ENCODE results near the gene COL24A1.
"Not testable (repeated sequence)": the region's sequence is repeated elsewhere in the genome, so short reads cannot be mapped to it uniquely, and the experiment has no call there.

Gene COL24A1

GRCh38 chr1:85888921-85889320 is 267.7 kb downstream of the COL24A1 start:
- DNase-seq (ENCODE audit: low read depth in 2 of 2) = no peak

GRCh38 chr1:85884372-85885035 is 272.1 kb downstream of the COL24A1 start:
- no peak for DNase-seq (ENCODE audit: low read depth in 2 of 2)

- DNase-seq (ENCODE audit: low read depth in 2 of 2) = no peak
Measured at GRCh38 chr1:85867189-85867588, 289.4 kb downstream of the COL24A1 start.

- DNase-seq (ENCODE audit: low read depth in 2 of 2) = no peak
Measured at GRCh38 chr1:85865213-85865612, 291.4 kb downstream of the COL24A1 start.

GRCh38 chr1:85864727-85865126 is 291.8 kb downstream of the COL24A1 start:
- no peak for DNase-seq (ENCODE audit: low read depth in 2 of 2)

GRCh38 chr1:85863639-85864038 is 292.9 kb downstream of the COL24A1 start:
- DNase-seq (ENCODE audit: low read depth in 2 of 2) = not testable (repeated sequence)

- DNase-seq (ENCODE audit: low read depth in 2 of 2) = no peak
Measured at GRCh38 chr1:85862456-85862855, 294.1 kb downstream of the COL24A1 start.

- DNase-seq (ENCODE audit: low read depth in 2 of 2) = no peak
Measured at GRCh38 chr1:85857991-85858390, 298.6 kb downstream of the COL24A1 start.

- DNase-seq (ENCODE audit: low read depth in 2 of 2) = no peak
Measured at GRCh38 chr1:85850238-85850637, 306.3 kb downstream of the COL24A1 start.

GRCh38 chr1:85849660-85850059 is 306.9 kb downstream of the COL24A1 start:
- DNase-seq (ENCODE audit: low read depth in 2 of 2) = no peak

- DNase-seq (ENCODE audit: low read depth in 2 of 2) = no peak
Measured at GRCh38 chr1:85847356-85847755, 309.2 kb downstream of the COL24A1 start.

GRCh38 chr1:85846706-85847105 is 309.9 kb downstream of the COL24A1 start:
- no peak for DNase-seq (ENCODE audit: low read depth in 2 of 2)

GRCh38 chr1:85839459-85839858 is 317.1 kb downstream of the COL24A1 start:
- DNase-seq (ENCODE audit: low read depth in 2 of 2) = no peak

GRCh38 chr1:85838238-85838637 is 318.3 kb downstream of the COL24A1 start:
- DNase-seq (ENCODE audit: low read depth in 2 of 2) = no peak

- DNase-seq (ENCODE audit: low read depth in 2 of 2) = no peak
Measured at GRCh38 chr1:85836736-85837135, 319.8 kb downstream of the COL24A1 start.

GRCh38 chr1:85833165-85833564 is 323.4 kb downstream of the COL24A1 start:
- DNase-seq (ENCODE audit: low read depth in 2 of 2) = not testable (repeated sequence)

- no peak for DNase-seq (ENCODE audit: low read depth in 2 of 2)
Measured at GRCh38 chr1:85830837-85831236, 325.7 kb downstream of the COL24A1 start.

GRCh38 chr1:85824066-85824840 is 332.3 kb downstream of the COL24A1 start:
- DNase-seq (ENCODE audit: low read depth in 2 of 2) = no peak

GRCh38 chr1:85822696-85823095 is 333.9 kb downstream of the COL24A1 start:
- DNase-seq (ENCODE audit: low read depth in 2 of 2) = no peak

- no peak for DNase-seq (ENCODE audit: low read depth in 2 of 2)
Measured at GRCh38 chr1:85818371-85818770, 338.2 kb downstream of the COL24A1 start.

- DNase-seq (ENCODE audit: low read depth in 2 of 2) = no peak
Measured at GRCh38 chr1:85816606-85817005, 340.0 kb downstream of the COL24A1 start.

- DNase-seq (ENCODE audit: low read depth in 2 of 2) = no peak
Measured at GRCh38 chr1:85815906-85816305, 340.7 kb downstream of the COL24A1 start.

GRCh38 chr1:85806236-85806965 is 350.2 kb downstream of the COL24A1 start:
- DNase-seq (ENCODE audit: low read depth in 2 of 2) = no peak

All from activated CD4-positive, alpha-beta T cell treated with anti-CD3 and anti-CD28 coated beads for 24 hours (primary cell).